ENCODE results near the gene LYL1. TPM values are rescaled to one million over a fixed set of nuclear protein-coding genes. Genes with fewer than 3 reads are reported as not detected.

LYL1 gene
- total RNA-seq, 1 experiment from 2014 or later: 0.59 TPM

DNA sequence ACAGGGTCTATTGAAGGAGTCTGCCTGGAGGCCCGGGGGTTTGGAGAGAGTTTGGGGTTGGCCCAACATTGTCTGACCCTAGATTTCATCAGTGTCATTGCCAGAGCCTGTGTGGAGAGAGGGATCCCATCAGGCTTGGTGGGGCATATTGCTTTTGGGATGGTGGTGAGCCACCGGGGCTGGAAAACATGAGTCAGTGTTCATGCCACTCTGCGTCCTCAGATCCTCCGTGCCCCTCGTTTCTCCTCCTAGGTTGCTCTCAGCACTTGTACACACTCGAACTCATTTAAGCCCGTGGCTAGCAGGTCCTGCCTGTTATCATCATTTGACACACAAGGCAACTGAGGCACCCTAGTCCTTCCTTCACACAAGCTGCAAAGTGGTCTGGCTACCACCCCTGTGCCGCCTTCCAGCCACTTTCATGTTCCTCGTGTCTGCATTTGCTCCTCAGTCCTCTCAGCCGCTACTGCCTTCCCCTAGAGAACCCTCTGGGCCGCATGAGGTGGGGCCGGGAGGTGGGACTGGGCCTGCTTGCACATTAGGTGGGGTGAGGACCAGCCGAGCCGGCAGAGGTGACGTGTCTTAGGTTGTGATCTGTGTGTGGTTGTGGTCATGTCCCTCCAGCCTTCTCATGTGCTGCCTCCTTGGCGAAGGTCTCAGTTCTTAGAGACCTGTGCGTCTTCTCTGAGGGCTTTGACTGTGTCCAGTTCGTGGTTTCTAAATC, 19.1 kb upstream of the LYL1 start:
- Histone ChIP-seq H3K4me3 (ENCODE audit: low read depth, low read length) (no peak overlapping the region), H3K9me3 (no peaks in the 10 kb centered on the region), H3K27me3 (replicated peaks; ENCODE audit: control insufficient read depth, insufficient read depth, low read length) (no peaks in the 10 kb centered on the region), H3K4me1 (no peaks in the 10 kb centered on the region), H3K36me3 (ENCODE audit: control insufficient read depth, insufficient read depth, low read length) (peaks cover 3% of the 10 kb centered on the region)
- H3K4me3 Mint-ChIP-seq (ENCODE audit: unreplicated experiment): no peak overlapping the region
- intact Hi-C loops (cut with micrococcal nuclease; ENCODE audit: unreplicated experiment): no loop called here
- H3K27ac Mint-ChIP-seq (ENCODE audit: unreplicated experiment): peak overlapping the region; percentile 46
- TF ChIP-seq, protein P1, sequence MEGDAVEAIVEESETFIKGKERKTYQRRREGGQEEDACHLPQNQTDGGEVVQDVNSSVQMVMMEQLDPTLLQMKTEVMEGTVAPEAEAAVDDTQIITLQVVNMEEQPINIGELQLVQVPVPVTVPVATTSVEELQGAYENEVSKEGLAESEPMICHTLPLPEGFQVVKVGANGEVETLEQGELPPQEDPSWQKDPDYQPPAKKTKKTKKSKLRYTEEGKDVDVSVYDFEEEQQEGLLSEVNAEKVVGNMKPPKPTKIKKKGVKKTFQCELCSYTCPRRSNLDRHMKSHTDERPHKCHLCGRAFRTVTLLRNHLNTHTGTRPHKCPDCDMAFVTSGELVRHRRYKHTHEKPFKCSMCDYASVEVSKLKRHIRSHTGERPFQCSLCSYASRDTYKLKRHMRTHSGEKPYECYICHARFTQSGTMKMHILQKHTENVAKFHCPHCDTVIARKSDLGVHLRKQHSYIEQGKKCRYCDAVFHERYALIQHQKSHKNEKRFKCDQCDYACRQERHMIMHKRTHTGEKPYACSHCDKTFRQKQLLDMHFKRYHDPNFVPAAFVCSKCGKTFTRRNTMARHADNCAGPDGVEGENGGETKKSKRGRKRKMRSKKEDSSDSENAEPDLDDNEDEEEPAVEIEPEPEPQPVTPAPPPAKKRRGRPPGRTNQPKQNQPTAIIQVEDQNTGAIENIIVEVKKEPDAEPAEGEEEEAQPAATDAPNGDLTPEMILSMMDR (IDR thresholded peaks at IDR 0.05; ENCODE audit: insufficient read depth in 1 of 2, low read depth in 1 of 2, low read length in 1 of 2, severe bottlenecking in 1 of 2, unreplicated experiment in 1 of 2): no peak
- POLR2A ChIA-PET: no interaction called here
- H3K36me3 Mint-ChIP-seq (ENCODE audit: insufficient read depth, unreplicated experiment): peaks cover 33% of the 10 kb centered on the region
- no TSS peak for BruUV-seq (replicated peaks)
- CTCF ChIA-PET: no interaction called here
- no peak for DNase-seq
- no peaks in the 10 kb centered on the region for H3K27me3 Mint-ChIP-seq (ENCODE audit: insufficient read depth, unreplicated experiment)
- H3K4me1 Mint-ChIP-seq (ENCODE audit: low read depth, unreplicated experiment): no peaks in the 10 kb centered on the region
- no peaks in the 10 kb centered on the region for H3K9me3 Mint-ChIP-seq (ENCODE audit: unreplicated experiment)

DNA sequence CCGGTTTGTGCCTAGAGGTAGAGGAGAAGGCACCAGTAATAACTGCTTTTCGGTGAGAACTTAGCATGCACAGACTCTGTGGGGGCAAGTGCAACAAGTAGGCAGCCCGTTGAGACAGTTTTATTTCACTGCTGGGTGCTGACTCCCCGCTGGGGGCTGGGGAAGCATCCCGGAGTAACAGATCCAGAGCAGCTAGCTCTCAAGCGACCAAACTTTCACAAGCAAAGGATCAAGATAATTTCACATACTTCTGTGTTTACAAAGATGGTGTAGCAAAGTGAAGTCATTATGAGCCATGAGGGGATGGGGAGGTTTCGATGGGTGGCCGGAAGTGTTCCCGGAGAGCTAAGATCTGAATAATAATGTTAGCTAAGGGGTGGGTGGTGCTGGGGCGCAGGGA, 18.2 kb upstream of the LYL1 start:
- POLR2A ChIA-PET: no interaction called here
- no peak overlapping the region for H3K4me3 Mint-ChIP-seq (ENCODE audit: unreplicated experiment)
- H3K4me1 Mint-ChIP-seq (ENCODE audit: low read depth, unreplicated experiment): no peaks in the 10 kb centered on the region

DNA sequence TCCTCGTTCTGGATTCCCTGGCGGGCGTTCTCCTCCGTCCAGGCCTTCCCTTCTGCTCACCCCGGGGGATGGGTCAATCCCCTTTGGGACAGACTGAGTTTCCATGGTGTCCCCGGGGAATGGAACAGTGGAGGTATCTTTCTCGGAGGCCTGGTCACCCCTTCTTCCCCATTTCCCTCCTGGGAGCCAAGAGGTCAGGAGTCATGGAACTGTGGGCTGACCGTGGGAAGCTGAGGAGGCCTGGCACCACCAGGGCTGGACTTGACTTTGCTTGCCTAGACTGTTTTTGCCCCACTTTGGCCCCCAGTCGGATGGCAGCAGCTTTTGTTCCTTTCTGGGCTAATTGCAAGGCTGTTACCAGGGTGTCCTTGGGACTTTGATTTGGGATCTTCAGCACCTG, 17.4 kb upstream of the LYL1 start:
- POLR2A ChIA-PET: no interaction called here
- TF ChIP-seq, protein P1 (IDR thresholded peaks at IDR 0.05; ENCODE audit: insufficient read depth in 1 of 2, low read depth in 1 of 2, low read length in 1 of 2, severe bottlenecking in 1 of 2, unreplicated experiment in 1 of 2): no peak
- peaks cover 6% of the 10 kb centered on the region for H3K4me1 Mint-ChIP-seq (ENCODE audit: low read depth, unreplicated experiment)
- no peak overlapping the region for H3K4me3 ChIP-seq (ENCODE audit: low read depth, low read length)
- peaks cover 3% of the 10 kb centered on the region for H3K36me3 ChIP-seq (ENCODE audit: control insufficient read depth, insufficient read depth, low read length)
- H3K27ac Mint-ChIP-seq (ENCODE audit: unreplicated experiment): no peak overlapping the region
- intact Hi-C loops (cut with micrococcal nuclease; ENCODE audit: unreplicated experiment): no loop called here
- no peaks in the 10 kb centered on the region for H3K9me3 ChIP-seq
- no TSS peak for BruUV-seq (replicated peaks)
- H3K4me1 ChIP-seq: no peaks in the 10 kb centered on the region
- CTCF ChIA-PET: no interaction called here
- H3K4me3 Mint-ChIP-seq (ENCODE audit: unreplicated experiment): no peak overlapping the region
- H3K36me3 Mint-ChIP-seq (ENCODE audit: insufficient read depth, unreplicated experiment): peaks cover 23% of the 10 kb centered on the region
- no peaks in the 10 kb centered on the region for H3K27me3 Mint-ChIP-seq (ENCODE audit: insufficient read depth, unreplicated experiment)
- DNase-seq: no peak
- H3K27me3 ChIP-seq (replicated peaks; ENCODE audit: control insufficient read depth, insufficient read depth, low read length): no peaks in the 10 kb centered on the region
- H3K9me3 Mint-ChIP-seq (ENCODE audit: unreplicated experiment): no peaks in the 10 kb centered on the region

More for the DNA sequence above, 18.2 kb upstream of the LYL1 start:
- Mint-ChIP-seq H3K9me3 (ENCODE audit: unreplicated experiment) (no peaks in the 10 kb centered on the region), H3K36me3 (ENCODE audit: insufficient read depth, unreplicated experiment) (peaks cover 31% of the 10 kb centered on the region), H3K27ac (ENCODE audit: unreplicated experiment) (no peak overlapping the region), H3K27me3 (ENCODE audit: insufficient read depth, unreplicated experiment) (no peaks in the 10 kb centered on the region)
- H3K4me1 ChIP-seq: no peaks in the 10 kb centered on the region
- TF ChIP-seq, protein P1 (IDR thresholded peaks at IDR 0.05; ENCODE audit: insufficient read depth in 1 of 2, low read depth in 1 of 2, low read length in 1 of 2, severe bottlenecking in 1 of 2, unreplicated experiment in 1 of 2): no peak
- no peak overlapping the region for H3K4me3 ChIP-seq (ENCODE audit: low read depth, low read length)
- intact Hi-C loops (cut with micrococcal nuclease; ENCODE audit: unreplicated experiment): no loop called here
- no peaks in the 10 kb centered on the region for H3K27me3 ChIP-seq (replicated peaks; ENCODE audit: control insufficient read depth, insufficient read depth, low read length)
- CTCF ChIA-PET: no interaction called here
- H3K36me3 ChIP-seq (ENCODE audit: control insufficient read depth, insufficient read depth, low read length): peaks cover 3% of the 10 kb centered on the region
- no peak for DNase-seq
- BruUV-seq (replicated peaks): no TSS peak
- no peaks in the 10 kb centered on the region for H3K9me3 ChIP-seq

All from Caco-2 (cell line).